Natural killer cell (primary cell): ENCODE data around the gene FNBP1L. TPM values are rescaled to one million over a fixed set of nuclear protein-coding genes. Genes with fewer than 3 reads are reported as not detected.

Experiments
- ATAC-seq, 3 donors: fragments of 150-1000 bp in 2 of 3; fragments of 200-7000 bp in 1 of 3; cut with Tn5 transposase; 1 replicate in 1 of 3; 2 replicates in 2 of 3; pipeline ENCODE4 v1.10.0; 2021; ENCODE audit warnings: mild to moderate bottlenecking in 2 of 3, moderate library complexity in 2 of 3
- DNase-seq, 2 donors: peaks; one replicate each; pipeline versions ENCODE4 v3.0.0 to v3.0.0-alpha.2; 2013 to 2021; ENCODE audit warnings: mixed read lengths in 1 of 2
- H3K27ac ChIP-seq: one replicate; pipeline ENCODE4 v1.5.1; 2013; ENCODE audit warnings: mild to moderate bottlenecking, low read length
- H3K27me3 ChIP-seq: one replicate; pipeline ENCODE4 v1.6.1; 2013; ENCODE audit warnings: low read length; ENCODE audit not compliant: control insufficient read depth, insufficient read depth
- H3K36me3 ChIP-seq: one replicate; pipeline ENCODE4 v1.6.1; 2013; ENCODE audit warnings: low read length; ENCODE audit not compliant: control insufficient read depth, insufficient read depth
- H3K4me1 ChIP-seq: one replicate; pipeline ENCODE4 v1.6.1; 2013; ENCODE audit warnings: low read length; ENCODE audit not compliant: control insufficient read depth, insufficient read depth
- H3K4me3 ChIP-seq: one replicate; pipeline ENCODE4 v1.5.1; 2013; ENCODE audit warnings: low read length
- H3K9me3 ChIP-seq: one replicate; pipeline ENCODE4 v1.6.1; 2013; ENCODE audit warnings: low read length; ENCODE audit not compliant: control insufficient read depth, insufficient read depth
- H3K27ac Mint-ChIP-seq, 2 donors: one replicate each; pipeline ENCODE4 v1.8.0; 2022; ENCODE audit warnings: mild to moderate bottlenecking in 2 of 2, mixed read lengths in 2 of 2, moderate library complexity in 1 of 2
- H3K27me3 Mint-ChIP-seq, 2 donors: one replicate each; pipeline ENCODE4 v1.8.0; 2022; ENCODE audit warnings: low read depth in 2 of 2, mixed read lengths in 2 of 2
- H3K36me3 Mint-ChIP-seq: one replicate; pipeline ENCODE4 v1.8.0; 2022; ENCODE audit warnings: mixed read lengths
- H3K4me1 Mint-ChIP-seq, 2 donors: one replicate each; pipeline ENCODE4 v1.8.0; 2022; ENCODE audit warnings: mixed read lengths in 2 of 2
- H3K4me3 Mint-ChIP-seq: one replicate; pipeline ENCODE4 v1.8.0; 2022; ENCODE audit warnings: mild to moderate bottlenecking, moderate library complexity, mixed read lengths
- H3K9me3 Mint-ChIP-seq, 2 donors: one replicate each; pipeline ENCODE4 v1.8.0; 2022; ENCODE audit warnings: mixed read lengths in 2 of 2
- WGBS: methylation state at CpG from one replicate; pipeline ENCODE4 v1.1.7; 2013; ENCODE audit warnings: missing lambda C conversion rate; ENCODE audit not compliant: insufficient coverage; 5-methylcytosine and 5-hydroxymethylcytosine counted together
- intact Hi-C: fragments of 100-400 bp; cut with micrococcal nuclease; formaldehyde crosslinking; loops from one replicate; pipeline ENCODE4 v1.14.2; 2022
- total RNA-seq, 4 donors: library from RNA; stranded (reverse); fragments of 120-200 nt in 1 of 4; gene quantifications; one replicate each; pipeline versions ENCODE4 v1.2.3 to v1.2.4, GENCODE V29; 2013 to 2022
- TF ChIP-seq, protein P1 (sequence below): fragments of 200-600 bp; IDR thresholded peaks from one replicate; pipeline ENCODE4 v1.8.0; 2022; ENCODE audit warnings: antibody characterized with exemption

Gene FNBP1L
- total RNA-seq, 3 donors from 2014 or later (not counting 1 experiment from before 2014, with no cell fraction given) = 0.33 to 6.7 (median 0.84) TPM

- H3K9me3 Mint-ChIP-seq = no peaks in the 10 kb centered on the region
- no peaks in the 10 kb centered on the region for H3K4me1 Mint-ChIP-seq
- H3K27ac Mint-ChIP-seq = no peak overlapping the region
- no peak for DNase-seq
- no peak overlapping the region for H3K4me3 ChIP-seq
- intact Hi-C loops = no loop called here
- no peaks in the 10 kb centered on the region for H3K27me3 ChIP-seq
- no peak for ATAC-seq
- no peaks in the 10 kb centered on the region for H3K4me1 ChIP-seq
- no peak overlapping the region for H3K27ac ChIP-seq
- H3K36me3 Mint-ChIP-seq = no peaks in the 10 kb centered on the region
- peaks cover 0 to 3% of the 10 kb centered on the region in 2 donors for H3K27me3 Mint-ChIP-seq
- H3K36me3 ChIP-seq = no peaks in the 10 kb centered on the region
- WGBS = 93% methylated on average over 12 of the region's 12 CpGs
- no peaks in the 10 kb centered on the region for H3K9me3 ChIP-seq
- H3K4me3 Mint-ChIP-seq = no peak overlapping the region
- TF ChIP-seq, protein P1, sequence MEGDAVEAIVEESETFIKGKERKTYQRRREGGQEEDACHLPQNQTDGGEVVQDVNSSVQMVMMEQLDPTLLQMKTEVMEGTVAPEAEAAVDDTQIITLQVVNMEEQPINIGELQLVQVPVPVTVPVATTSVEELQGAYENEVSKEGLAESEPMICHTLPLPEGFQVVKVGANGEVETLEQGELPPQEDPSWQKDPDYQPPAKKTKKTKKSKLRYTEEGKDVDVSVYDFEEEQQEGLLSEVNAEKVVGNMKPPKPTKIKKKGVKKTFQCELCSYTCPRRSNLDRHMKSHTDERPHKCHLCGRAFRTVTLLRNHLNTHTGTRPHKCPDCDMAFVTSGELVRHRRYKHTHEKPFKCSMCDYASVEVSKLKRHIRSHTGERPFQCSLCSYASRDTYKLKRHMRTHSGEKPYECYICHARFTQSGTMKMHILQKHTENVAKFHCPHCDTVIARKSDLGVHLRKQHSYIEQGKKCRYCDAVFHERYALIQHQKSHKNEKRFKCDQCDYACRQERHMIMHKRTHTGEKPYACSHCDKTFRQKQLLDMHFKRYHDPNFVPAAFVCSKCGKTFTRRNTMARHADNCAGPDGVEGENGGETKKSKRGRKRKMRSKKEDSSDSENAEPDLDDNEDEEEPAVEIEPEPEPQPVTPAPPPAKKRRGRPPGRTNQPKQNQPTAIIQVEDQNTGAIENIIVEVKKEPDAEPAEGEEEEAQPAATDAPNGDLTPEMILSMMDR = no peak
These were observed 123.8 kb downstream of the FNBP1L start for GRCh38 chr1:93571623-93572310.

- DNase-seq (no peak), ATAC-seq (no peak)
- Histone ChIP-seq H3K36me3 (no peaks in the 10 kb centered on the region), H3K9me3 (no peaks in the 10 kb centered on the region), H3K4me1 (no peaks in the 10 kb centered on the region), H3K27ac (no peak overlapping the region), H3K4me3 (no peak overlapping the region), H3K27me3 (no peaks in the 10 kb centered on the region)
- Mint-ChIP-seq H3K36me3 (no peaks in the 10 kb centered on the region), H3K9me3 (no peaks in the 10 kb centered on the region), H3K4me3 (no peak overlapping the region), H3K27me3 (no peaks in the 10 kb centered on the region), H3K27ac (no peak overlapping the region), H3K4me1 (no peaks in the 10 kb centered on the region)
- intact Hi-C loops = no loop called here
- 86% methylated on average over 1 of the region's 1 CpG for WGBS
- TF ChIP-seq, protein P1 = no peak
These were observed 126.1 kb downstream of the FNBP1L start for GRCh38 chr1:93573940-93574469.

GRCh38 chr1:93574511-93574910 is 126.6 kb downstream of the FNBP1L start:
- no peaks in the 10 kb centered on the region for H3K9me3 ChIP-seq
- H3K36me3 ChIP-seq = no peaks in the 10 kb centered on the region
- Mint-ChIP-seq H3K36me3 (no peaks in the 10 kb centered on the region), H3K27me3 (no peaks in the 10 kb centered on the region), H3K4me3 (no peak overlapping the region), H3K4me1 (no peaks in the 10 kb centered on the region), H3K27ac (no peak overlapping the region), H3K9me3 (no peaks in the 10 kb centered on the region)
- DNase-seq (no peak), ATAC-seq (no peak)
- no peaks in the 10 kb centered on the region for H3K4me1 ChIP-seq
- TF ChIP-seq, protein P1 = no peak
- no peak overlapping the region for H3K27ac ChIP-seq
- no peaks in the 10 kb centered on the region for H3K27me3 ChIP-seq
- 86% methylated on average over 7 of the region's 7 CpGs for WGBS
- intact Hi-C loops = no loop called here
- no peak overlapping the region for H3K4me3 ChIP-seq

GRCh38 chr1:93574991-93575390 is 127.1 kb downstream of the FNBP1L start:
- intact Hi-C loops = no loop called here
- no peaks in the 10 kb centered on the region for H3K4me1 Mint-ChIP-seq

More at GRCh38 chr1:93574991-93575390, 127.1 kb downstream of the FNBP1L start:
- H3K27ac Mint-ChIP-seq = no peak overlapping the region
- H3K9me3 Mint-ChIP-seq = no peaks in the 10 kb centered on the region
- Histone ChIP-seq H3K9me3 (no peaks in the 10 kb centered on the region), H3K27ac (no peak overlapping the region), H3K36me3 (no peaks in the 10 kb centered on the region), H3K4me3 (no peak overlapping the region), H3K4me1 (no peaks in the 10 kb centered on the region), H3K27me3 (no peaks in the 10 kb centered on the region)
- no peaks in the 10 kb centered on the region for H3K36me3 Mint-ChIP-seq
- TF ChIP-seq, protein P1 = no peak
- WGBS = 94% methylated on average over 6 of the region's 6 CpGs
- H3K4me3 Mint-ChIP-seq = no peak overlapping the region
- DNase-seq (no peak), ATAC-seq (no peak)
- no peaks in the 10 kb centered on the region for H3K27me3 Mint-ChIP-seq
